DMS 273 treated with DMSO at 0.1 percent for 48 hours (cell line): ENCODE data around the gene DSPP.

ENCODE experiments used
- DNase-seq: peaks from one replicate; lab custom pipeline; 2025; lab: John Stamatoyannopoulos, UW

DSPP gene

GRCh38 chr4:87631668-87632067, 23.3 kb downstream of the DSPP start:
- no peak for DNase-seq

GRCh38 chr4:87632469-87632868, 24.1 kb downstream of the DSPP start:
- DNase-seq, result no peak

DNA sequence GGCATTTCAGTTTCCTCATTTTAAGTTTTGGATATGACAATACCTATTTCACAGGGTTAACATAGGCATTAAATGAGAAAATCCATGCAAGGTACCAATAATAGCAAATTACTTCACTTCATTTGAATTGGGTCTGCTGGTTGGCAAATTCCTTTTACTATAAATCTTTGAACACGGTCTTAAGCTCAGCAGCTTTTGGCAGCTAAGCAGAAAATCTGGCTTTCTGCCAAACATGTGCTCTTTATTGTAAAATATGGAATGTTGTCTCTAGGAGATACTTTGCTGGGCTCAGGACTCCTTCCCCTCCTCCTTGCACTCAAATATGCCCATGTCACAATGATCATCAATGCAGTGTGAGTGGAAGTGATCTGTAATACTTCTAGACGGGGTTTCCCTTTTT, 24.9 kb downstream of the DSPP start:
- no peak for DNase-seq

DNA sequence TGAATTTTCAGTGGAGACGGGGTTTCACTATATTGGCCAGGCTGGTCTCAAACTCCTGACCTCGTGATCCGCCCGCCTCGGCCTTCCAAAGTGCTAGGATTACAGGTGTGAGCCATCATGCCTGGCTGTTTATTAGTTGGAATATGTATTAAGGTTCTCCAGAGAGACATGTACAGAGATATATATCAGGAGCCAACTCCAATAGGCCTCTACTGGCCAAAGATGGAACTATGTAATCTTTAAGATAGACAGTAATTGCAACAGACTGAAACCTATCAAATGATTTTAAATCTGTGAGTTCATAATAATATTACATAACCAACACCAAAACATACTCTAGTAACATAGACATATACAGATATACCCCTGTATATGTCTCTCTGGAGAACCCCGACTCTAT, 36.0 kb downstream of the DSPP start:
- DNase-seq, result no peak

DNA sequence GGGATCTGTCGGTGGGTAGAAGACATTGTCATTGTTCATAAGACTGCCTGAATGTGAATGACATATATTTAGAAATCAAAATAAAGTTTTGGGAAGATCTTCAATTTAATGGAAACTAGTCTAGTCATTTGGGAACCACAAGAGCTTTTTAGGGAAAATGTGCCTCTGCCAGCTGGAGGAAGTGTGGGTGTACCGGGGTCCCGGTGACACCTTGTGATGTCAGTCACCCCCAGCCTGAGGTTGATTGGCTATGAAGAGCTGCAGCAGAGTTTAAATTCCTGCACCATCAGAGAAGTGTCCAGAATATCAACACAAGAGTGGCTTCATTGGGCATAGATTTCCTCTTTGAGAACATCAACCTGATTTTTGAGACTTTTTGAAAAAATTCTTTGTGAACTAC, 41.7 kb downstream of the DSPP start, which contains the start of gene DMP1:
TSS of gene DMP1 (plus strand) at position 301 of the 400 bp plus-strand sequence. CDS start 6,213 bp downstream, outside the sequence.
- DNase-seq, result no peak

GRCh38 chr4:87650938-87651337, 42.6 kb downstream of the DSPP start:
- no peak for DNase-seq

GRCh38 chr4:87651941-87652340, 43.6 kb downstream of the DSPP start:
- DNase-seq, result no peak

DNA sequence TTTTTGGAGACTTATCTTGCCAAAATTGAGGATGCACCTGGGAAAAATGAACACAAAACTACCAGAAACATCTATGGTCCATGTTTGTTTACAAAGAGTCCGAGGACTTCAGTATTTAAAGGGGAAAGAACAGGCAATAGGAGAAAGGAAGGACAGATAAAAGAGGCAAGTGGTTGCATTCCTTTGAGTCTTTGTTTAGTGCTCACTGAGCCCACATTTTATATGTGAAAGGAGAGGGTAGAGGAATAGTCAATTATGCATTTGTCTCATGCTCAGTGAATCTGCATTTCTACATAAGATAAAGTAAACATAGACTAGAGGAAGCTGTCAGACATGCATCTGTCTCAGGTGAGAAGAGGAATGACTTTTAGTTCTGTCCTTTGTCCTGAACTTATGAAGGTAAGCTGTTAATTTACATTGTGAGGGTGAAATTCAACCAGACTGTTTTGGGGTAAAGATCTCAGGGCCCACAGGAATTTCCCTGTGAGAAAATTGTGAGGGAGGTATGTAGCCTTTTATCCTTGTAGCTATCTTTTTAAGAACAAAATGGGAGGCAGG, 46.2 kb downstream of the DSPP start:
- DNase-seq, result no peak

DNA sequence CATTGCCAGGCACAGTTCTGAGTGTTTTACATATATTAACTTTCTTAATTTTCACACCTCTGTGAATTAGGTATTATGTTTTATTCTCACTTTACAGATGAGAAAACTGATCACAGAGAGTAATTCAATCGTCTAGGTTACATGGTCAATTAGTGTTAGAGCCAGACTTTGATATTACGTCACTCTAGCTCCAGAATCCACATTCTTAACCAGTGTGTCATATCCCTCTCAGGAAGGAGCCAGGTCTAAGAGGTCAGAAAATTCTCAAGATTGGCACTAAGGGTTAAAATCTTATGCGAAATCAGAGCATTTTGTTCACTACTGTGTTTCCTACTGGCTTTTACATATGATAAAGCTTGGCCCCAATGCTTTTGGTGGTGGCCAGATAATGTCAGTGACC, 49.2 kb downstream of the DSPP start:
- no peak for DNase-seq

GRCh38 chr4:87659247-87659931, 51.1 kb downstream of the DSPP start:
- DNase-seq, result no peak

DNA sequence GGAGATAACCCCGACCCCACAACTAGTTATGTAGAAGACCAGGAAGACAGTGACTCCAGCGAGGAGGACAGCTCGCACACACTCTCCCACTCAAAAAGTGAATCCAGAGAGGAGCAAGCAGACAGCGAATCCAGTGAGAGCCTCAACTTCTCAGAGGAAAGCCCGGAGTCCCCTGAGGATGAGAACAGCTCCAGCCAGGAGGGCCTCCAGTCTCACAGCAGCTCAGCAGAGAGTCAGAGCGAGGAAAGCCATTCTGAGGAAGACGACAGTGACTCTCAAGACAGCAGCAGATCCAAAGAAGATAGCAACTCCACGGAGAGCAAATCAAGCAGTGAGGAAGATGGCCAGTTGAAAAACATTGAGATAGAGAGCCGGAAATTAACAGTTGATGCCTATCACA, 54.5 kb downstream of the DSPP start:
- no peak for DNase-seq
